HG03025 (cell line): ENCODE data around the gene FLAD1.
"Not testable (repeated sequence)": the region's sequence is repeated elsewhere in the genome, so short reads cannot be mapped to it uniquely, and the experiment has no call there.

ENCODE experiments used
- ATAC-seq: cut with Tn5 transposase; IDR thresholded peaks from one replicate; pipeline ENCODE4 v1.9.1; 2021; ENCODE audit warnings: mild to moderate bottlenecking, moderate library complexity; ENCODE audit not compliant: unreplicated experiment, low FRiP score

The FLAD1 gene

GRCh38 chr1:154967331-154967950, 15.7 kb upstream of the FLAD1 start:
- ATAC-seq, result no peak

DNA sequence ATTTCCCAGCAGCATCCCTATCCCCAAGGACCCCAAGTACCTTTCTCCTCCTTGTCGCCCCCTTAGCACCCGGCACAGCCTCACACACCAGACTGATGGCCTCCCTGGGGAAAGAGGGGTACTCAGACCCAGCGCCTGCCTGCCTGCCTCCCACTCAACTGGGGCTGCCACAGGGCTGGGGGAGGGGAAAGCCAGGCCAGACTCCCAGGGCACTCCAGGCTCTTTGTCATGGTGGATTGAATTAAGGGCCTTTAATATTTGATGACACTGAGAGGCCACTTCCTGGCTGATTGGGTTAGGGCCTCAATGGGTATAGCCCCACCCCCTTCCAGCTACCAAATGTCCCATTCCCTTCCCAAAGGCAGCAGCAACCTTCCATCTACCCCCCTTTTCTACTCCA, 14.4 kb upstream of the FLAD1 start:
- ATAC-seq, result no peak

DNA sequence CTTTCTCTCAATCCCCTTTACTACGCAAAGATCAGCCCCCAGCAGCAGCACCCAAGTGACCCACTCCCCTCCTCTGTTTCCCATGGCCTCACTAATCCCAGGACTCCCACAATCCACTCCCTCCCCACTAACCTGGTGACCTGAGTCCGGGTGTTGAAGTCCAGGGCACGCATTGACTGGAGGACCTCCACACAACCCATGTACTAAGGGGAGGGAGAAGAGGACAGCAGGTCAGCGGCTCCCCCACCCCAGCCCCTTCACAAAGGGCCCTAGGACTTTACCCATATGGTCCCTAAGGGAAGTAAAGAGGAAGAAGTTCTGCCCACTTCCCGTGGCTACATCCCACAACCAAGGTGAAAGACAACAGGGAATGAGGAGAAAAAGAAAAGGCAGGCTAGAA, 13.9 kb upstream of the FLAD1 start:
- no peak for ATAC-seq

DNA sequence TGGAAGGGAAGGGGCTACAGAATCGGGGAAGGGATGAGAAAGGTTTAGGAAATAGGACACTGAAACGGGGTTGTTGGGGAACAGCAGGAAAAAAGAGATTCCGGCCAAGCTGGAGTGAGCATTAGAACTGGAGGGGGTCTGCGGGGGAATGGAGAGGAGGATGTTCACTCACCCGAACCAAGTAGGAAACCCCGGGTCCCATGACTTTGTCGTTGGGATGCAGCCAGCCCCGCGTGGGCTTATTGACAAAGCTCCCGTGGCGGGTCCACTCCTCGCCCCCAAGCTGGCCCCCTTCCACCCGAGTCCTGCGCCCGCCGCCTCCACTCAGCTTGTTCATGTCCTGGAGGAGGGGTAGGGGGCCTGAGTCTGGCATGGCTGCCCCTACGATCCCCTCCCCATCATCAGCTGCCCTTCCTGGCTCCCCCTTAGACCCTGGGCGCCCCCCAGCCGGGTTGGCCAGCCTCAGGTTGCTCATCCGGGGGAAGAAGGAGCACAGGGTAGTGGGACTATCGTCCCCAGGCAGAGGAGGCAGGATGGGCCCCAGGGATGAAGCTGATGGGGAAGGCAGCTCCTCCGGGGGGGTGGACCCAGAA, 13.2 kb upstream of the FLAD1 start:
- ATAC-seq, result no peak

DNA sequence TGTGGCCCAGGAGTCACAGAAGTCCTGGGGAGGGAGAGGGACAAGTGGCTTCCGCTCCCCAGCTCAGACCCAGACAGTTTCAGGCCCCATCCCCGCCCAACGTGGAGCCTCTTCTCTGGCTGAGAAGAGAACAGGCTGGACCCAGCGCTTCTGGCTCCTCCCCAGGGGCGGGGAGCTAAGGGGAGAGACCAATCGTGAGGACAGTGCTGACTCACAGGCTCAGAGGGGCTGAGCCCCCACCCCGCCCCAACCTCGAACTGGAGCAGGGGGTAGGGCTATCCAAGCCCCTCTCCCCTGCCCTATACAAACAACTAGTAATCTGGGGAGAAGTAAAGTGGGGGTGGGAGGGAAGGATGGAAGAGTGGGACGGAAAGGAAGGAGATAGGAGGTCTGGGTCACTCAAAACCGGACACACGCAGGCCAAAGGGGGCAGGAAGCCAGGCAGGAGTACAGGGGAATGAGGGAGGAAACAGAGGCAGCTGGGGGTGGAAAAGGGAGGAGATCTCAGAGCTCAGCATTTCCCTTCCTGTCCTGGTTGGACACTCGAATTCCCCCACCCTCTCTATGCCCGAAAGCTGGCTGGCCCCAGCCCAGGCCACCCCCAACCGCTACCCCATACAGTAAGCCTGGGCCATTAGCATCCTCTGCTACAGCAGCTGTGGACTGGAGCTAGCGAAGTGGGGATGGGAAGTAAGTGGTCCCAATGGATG, 12.4 kb upstream of the FLAD1 start, which contains the start of gene SHC1:
SHC1 (minus strand) TSS at position 117 of the 710 bp plus-strand sequence. CDS start 221 bp downstream, outside the sequence.
- ATAC-seq, result no peak

- no peak for ATAC-seq
These were observed 11.7 kb upstream of the FLAD1 start for GRCh38 chr1:154971341-154971998.

DNA sequence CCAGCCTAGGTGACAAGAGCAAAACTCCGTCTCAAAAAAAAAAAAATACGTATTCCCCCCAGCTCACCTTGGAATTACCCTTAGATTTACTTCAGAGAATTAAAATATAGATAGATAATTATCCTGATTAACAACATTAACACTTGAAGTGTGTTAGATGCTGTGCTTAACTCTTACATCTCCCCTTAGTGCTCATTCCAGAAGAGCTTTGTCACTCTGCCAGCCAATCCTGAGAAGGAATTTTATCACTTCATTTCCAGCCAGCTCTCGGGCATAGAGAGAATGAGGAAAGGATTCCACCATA, 11.0 kb upstream of the FLAD1 start:
- ATAC-seq, result no peak

GRCh38 chr1:154972517-154973343, 10.4 kb upstream of the FLAD1 start:
- no peak for ATAC-seq

GRCh38 chr1:154973344-154974101, 9.6 kb upstream of the FLAD1 start:
- ATAC-seq, result no peak

DNA sequence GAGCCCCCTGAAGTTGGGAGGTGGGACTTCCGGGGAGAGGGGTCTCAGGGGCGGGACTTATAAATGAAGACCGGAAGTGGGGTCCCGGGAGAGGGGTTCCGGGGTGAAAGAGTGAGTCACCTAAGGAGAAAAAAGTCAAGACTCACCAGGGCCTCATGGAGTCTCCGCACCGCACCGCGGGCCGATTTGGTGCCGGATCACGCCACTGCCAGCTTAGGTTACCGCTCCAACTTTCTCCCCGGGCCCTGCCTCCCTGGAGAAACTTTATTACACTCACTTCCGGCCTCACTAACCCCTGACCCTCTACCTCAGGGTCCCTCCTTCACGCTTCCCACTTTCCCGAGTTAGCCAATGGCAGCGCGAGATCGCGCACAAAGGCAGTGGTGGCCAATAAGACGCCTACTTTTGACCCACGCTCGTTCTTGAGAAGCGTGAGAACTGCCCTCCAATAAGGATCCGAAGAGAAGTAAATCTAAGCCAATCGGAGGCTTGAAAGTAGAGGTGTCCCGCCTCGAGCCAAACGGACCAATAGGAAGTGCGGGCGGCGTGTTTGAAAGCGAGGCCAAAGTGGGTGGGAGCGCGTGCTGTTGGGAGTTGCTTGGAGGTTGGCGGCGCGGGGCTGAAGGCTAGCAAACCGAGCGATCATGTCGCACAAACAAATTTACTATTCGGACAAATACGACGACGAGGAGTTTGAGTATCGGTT, 8.9 kb upstream of the FLAD1 start, which contains the start of gene CKS1B:
CKS1B (plus strand) TSS at position 580 of the 706 bp plus-strand sequence; CDS start at position 645, 65 bp downstream.
- peak; percentile 72 for ATAC-seq

DNA sequence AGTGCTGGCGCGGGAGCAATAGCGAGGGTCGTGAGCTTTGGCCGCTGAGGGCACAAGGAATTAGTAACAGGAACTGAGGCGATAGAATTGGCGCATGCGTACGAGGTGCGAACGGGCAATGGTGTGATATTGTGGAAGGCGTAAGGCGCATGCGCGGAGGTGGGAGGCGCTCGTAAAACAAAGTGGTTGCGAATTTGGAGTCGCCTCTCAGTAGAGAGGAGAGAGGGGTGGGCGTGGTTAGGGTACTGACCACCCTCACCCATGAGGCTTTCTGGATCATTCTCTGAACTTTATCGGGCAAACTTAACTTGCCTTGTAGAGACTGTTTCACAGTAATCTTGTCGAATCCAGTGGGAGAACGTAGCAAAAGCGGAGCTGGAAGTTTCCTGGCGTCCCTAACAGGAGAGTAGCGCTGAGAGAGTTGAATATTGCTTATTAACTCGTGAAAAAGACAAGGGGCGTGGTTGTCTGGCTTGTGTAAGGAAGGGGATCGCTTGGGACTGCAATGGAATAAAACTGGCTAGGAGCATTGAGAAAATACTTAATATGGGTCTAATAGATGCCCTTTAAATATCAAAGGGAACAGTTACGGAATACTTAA, 8.2 kb upstream of the FLAD1 start:
- peak; percentile 37 for ATAC-seq

DNA sequence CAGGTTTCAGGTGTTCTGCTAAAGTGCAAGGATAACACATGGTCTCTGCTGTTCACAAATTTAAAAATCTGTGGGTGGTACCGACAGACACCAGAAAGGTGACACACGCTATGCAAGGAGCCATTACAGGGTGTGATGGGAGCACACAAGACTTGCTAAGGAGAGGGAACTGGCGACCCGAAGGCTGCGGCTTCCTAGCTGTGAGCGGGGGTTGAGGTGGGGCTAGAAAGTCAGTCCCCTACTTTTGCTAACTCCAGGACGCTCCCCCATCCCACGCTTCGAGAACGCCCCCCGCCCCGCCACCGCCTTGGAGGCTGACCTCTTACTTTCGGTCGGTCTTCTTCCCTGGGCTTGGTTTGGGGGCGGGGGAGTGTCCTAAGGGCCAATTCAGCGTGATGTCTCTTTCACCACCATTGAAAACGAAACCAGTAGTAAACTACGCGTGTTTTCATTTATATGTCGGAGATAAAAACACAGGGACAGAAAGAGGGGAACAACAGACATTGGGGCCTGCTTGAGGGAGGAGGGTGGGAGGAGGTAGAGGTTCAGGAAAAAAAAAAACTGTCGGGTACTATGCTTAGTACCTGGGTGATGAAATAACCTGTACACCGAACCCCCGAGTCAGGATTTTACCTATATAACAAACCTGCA, 7.6 kb upstream of the FLAD1 start:
- ATAC-seq, result no peak

DNA sequence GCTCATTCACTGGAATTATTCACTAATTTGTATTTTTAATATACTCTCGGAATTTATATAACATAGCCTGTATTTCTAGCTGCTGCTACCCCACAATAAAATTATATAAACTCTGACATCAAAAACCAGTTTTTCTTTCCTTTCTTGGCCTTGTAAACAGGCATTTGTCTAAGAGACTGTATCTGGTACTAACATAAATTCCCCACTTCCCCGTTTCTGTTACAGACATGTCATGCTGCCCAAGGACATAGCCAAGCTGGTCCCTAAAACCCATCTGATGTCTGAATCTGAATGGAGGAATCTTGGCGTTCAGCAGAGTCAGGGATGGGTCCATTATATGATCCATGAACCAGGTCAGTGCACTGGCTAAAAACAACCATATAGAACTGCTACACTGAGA, 5.4 kb upstream of the FLAD1 start:
- not testable (repeated sequence) for ATAC-seq

DNA sequence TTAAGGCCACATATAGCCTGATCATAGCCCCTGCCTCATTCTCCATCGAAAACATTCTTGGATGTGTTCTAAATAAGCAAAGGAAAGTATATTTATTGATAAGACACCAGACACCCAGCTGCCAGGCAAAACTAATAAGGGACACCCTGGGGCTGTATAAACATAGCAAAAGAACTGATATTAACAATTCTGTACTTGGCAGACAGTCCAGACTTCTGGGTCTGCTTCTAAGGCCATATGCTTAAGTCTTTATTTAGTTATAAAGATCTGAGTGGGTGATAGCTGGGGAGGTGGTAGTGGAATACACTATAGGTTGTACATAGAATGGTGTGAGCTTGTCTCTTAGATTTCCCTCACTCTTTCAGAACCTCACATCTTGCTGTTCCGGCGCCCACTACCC, 4.8 kb upstream of the FLAD1 start:
- no peak for ATAC-seq

DNA sequence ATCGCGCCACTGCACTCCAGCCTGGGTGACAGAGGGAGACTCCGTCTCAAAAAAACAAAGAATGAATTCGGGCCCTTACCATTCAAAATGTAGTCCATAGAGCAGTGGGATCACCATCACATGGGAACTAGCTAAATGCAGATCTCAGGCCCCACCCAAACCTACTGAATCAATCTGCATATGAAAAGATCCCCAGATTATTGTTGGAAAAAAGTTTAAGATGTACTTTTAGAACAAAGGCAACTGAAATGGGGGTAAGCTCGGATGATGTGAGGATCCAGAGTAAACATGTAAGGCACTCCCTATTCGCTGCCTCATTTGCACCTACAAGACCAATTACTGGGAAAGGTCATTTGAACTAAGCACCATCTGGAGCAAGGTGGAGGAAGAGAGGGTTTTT, 803 bp upstream of the FLAD1 start:
- no peak for ATAC-seq

DNA sequence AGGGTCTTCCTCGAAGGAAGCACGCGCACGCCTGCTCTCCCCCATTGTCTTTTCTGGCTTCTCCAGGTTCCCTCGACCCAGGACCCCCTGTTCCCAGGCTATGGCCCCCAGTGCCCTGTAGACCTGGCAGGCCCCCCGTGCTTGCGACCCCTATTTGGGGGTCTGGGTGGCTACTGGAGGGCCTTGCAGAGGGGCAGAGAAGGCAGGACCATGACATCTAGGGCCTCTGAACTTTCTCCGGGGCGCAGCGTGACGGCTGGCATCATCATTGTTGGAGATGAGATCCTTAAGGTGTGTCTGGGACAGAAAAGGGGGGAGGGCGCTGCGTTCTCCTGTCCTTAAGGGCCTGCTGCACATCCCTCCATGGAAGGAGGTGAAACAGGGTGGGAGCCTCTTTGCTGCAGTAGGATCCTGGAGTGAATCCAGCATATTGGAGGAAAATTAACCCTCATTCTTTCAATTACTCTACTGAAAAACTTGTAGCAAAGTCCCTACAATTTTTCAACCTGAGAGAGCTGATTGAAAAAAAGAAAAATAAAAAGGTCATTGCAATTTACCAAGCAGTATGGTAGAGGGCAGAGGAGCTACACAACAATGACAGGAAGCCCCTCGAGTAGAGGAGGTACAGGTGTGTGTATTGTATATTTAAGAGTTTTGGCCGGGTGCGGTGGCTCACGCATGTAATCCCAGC, 777 bp downstream of the FLAD1 start:
- ATAC-seq, result no peak

GRCh38 chr1:154986736-154987135, 3.6 kb downstream of the FLAD1 start:
- not testable (repeated sequence) for ATAC-seq

- ATAC-seq, result no peak
These were observed 4.2 kb downstream of the FLAD1 start for GRCh38 chr1:154987326-154987725.
